ENCODE measurements around the gene GTF2IRD1.
A peak's percentile ranks its signal among the peaks of the same experiment; 100 is the strongest.
"Not testable (repeated sequence)": the region's sequence is repeated elsewhere in the genome, so short reads cannot be mapped to it uniquely, and the experiment has no call there.

Gene GTF2IRD1, protein sequence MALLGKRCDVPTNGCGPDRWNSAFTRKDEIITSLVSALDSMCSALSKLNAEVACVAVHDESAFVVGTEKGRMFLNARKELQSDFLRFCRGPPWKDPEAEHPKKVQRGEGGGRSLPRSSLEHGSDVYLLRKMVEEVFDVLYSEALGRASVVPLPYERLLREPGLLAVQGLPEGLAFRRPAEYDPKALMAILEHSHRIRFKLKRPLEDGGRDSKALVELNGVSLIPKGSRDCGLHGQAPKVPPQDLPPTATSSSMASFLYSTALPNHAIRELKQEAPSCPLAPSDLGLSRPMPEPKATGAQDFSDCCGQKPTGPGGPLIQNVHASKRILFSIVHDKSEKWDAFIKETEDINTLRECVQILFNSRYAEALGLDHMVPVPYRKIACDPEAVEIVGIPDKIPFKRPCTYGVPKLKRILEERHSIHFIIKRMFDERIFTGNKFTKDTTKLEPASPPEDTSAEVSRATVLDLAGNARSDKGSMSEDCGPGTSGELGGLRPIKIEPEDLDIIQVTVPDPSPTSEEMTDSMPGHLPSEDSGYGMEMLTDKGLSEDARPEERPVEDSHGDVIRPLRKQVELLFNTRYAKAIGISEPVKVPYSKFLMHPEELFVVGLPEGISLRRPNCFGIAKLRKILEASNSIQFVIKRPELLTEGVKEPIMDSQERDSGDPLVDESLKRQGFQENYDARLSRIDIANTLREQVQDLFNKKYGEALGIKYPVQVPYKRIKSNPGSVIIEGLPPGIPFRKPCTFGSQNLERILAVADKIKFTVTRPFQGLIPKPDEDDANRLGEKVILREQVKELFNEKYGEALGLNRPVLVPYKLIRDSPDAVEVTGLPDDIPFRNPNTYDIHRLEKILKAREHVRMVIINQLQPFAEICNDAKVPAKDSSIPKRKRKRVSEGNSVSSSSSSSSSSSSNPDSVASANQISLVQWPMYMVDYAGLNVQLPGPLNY

DNA sequence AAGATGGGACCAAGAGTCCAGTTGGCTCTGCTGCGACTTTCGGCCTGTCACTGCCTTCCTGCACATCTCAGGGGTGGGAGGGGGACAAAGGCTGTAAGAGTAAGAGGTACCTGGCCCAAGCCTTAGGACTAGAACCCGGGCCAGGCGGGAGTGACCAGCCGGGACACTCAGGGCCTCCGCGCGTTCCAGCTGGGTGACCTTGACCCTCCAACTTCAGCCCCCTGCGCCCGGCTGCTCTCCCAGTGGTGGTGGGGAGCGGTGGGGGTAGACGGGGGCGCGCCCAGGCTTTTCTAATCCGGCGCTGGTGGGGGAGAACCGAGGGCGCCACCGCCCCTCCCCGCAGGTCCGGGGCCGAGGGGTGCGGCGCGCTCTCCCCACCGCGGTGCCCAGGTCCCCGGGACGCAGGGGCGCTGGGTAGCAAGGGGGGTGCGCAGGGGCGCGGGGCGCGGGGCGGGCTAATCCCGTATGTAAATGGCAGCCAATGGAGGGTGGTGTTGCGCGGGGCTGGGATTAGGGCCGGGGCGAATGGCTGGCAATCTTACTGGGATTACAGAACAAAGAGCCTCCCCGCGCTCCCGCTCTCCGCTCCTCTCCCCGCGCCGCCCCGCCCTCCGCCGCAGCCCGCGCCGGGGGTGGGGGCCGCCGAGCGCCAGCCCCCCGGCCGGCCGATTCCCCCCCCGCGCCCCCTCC, at the start of gene GTF2IRD1:
GTF2IRD1 (plus strand) TSS at position 585 of the 690 bp plus-strand sequence. CDS start 54,175 bp downstream, outside the sequence.
- H3K36me3 ChIP-seq (ENCODE audit: control insufficient read depth, insufficient read depth, low read length): no peaks in the 10 kb centered on the region
- H3K4me3 ChIP-seq (ENCODE audit: low read length): peak within 1 kb of the TSS; percentile 67
- H3K4me1 ChIP-seq (ENCODE audit: control insufficient read depth, insufficient read depth, low read length): peaks cover 20% of the 10 kb centered on the region
- peak within 1 kb of the TSS; percentile 81 for H3K9ac ChIP-seq (ENCODE audit: low read length)
- H3K9me3 ChIP-seq (ENCODE audit: control insufficient read depth, low read length): no peaks in the 10 kb centered on the region
- H3K27me3 ChIP-seq (ENCODE audit: control insufficient read depth, insufficient read depth, low read length): no peaks in the 10 kb centered on the region

DNA sequence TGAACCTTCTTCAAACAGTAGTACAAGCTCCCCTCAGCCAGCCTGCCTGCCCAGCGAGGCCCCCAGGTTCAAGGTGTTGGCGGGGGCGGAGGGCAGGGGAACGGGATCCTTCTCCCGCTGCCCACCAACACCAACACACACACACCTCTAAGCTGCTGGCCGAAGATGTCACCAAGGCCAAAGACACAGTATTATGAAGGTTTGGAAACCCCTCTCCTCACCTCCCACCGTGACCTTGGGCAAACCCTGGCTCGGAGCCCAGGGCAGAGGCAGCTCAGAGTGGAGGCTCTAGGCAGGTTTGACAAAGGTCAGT, 49.4 kb upstream of the GTF2IRD1 start:
- Histone ChIP-seq H3K4me3 (ENCODE audit: low read length) (no peak overlapping the region), H3K27me3 (ENCODE audit: control insufficient read depth, insufficient read depth, low read length) (no peaks in the 10 kb centered on the region), H3K9ac (ENCODE audit: low read length) (no peak overlapping the region), H3K36me3 (ENCODE audit: control insufficient read depth, insufficient read depth, low read length) (peaks cover 6% of the 10 kb centered on the region), H3K9me3 (ENCODE audit: control insufficient read depth, low read length) (no peaks in the 10 kb centered on the region), H3K4me1 (ENCODE audit: control insufficient read depth, insufficient read depth, low read length) (no peaks in the 10 kb centered on the region)

DNA sequence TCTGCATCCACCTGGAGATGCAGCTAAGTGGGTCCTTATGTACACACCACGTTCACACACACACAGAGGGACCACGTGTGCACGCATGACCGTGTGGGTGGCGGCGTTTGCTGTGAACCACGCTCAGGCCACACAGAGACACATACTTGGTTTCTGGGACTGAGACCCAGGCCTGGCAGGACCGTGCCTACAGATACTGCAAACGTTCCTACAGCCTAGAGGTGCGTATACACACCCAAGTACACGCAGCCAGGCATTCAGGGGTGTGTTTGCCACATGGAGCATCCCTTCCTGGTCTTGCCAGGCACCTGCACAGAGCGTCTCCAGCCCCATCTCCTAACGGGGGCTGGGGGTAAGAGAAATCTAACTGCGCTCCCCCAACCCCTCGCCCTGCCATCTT, 49.0 kb upstream of the GTF2IRD1 start:
- peaks cover 6% of the 10 kb centered on the region for H3K36me3 ChIP-seq (ENCODE audit: control insufficient read depth, insufficient read depth, low read length)
- H3K4me3 ChIP-seq (ENCODE audit: low read length): no peak overlapping the region
- no peaks in the 10 kb centered on the region for H3K27me3 ChIP-seq (ENCODE audit: control insufficient read depth, insufficient read depth, low read length)
- H3K9ac ChIP-seq (ENCODE audit: low read length): no peak overlapping the region
- no peaks in the 10 kb centered on the region for H3K4me1 ChIP-seq (ENCODE audit: control insufficient read depth, insufficient read depth, low read length)
- no peaks in the 10 kb centered on the region for H3K9me3 ChIP-seq (ENCODE audit: control insufficient read depth, low read length)

DNA sequence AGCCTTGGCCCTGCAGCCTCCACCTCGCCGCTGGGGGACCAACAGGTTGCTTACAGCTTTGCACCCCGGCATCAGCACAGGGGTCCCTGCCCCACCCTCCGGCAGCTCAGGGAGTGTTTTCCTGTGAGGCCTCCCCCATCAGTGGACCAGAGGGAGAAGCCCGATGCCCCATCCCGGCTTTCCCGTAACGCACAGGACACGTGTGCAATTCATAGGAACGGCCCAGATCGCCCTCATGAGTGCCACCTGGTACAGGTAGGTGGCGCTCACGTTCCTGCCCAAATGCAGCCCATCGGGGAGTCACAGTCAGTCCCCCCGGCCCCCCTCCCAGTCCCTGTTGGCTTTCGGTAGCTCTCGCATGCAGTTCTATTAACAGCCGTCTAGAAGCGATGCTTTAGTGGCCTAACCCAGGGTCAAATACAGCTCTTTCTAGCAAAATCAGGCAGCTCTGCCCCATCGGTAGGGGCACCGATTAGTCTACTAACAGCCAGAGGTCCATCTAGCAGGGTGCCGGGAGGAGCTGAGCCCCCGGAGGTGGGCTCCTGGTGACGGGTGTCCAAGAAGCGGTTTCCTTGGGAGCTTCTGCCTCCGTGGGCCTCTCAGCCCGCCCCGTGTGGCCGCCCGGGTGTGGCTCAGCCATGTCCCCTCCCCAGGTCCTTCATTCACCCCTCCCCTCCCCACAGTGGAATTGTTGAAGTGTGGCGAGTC, 48.4 kb upstream of the GTF2IRD1 start:
- Histone ChIP-seq H3K4me1 (ENCODE audit: control insufficient read depth, insufficient read depth, low read length) (no peaks in the 10 kb centered on the region), H3K27me3 (ENCODE audit: control insufficient read depth, insufficient read depth, low read length) (no peaks in the 10 kb centered on the region), H3K9me3 (ENCODE audit: control insufficient read depth, low read length) (no peaks in the 10 kb centered on the region), H3K36me3 (ENCODE audit: control insufficient read depth, insufficient read depth, low read length) (peaks cover 6% of the 10 kb centered on the region), H3K4me3 (ENCODE audit: low read length) (no peak overlapping the region), H3K9ac (ENCODE audit: low read length) (no peak overlapping the region)

DNA sequence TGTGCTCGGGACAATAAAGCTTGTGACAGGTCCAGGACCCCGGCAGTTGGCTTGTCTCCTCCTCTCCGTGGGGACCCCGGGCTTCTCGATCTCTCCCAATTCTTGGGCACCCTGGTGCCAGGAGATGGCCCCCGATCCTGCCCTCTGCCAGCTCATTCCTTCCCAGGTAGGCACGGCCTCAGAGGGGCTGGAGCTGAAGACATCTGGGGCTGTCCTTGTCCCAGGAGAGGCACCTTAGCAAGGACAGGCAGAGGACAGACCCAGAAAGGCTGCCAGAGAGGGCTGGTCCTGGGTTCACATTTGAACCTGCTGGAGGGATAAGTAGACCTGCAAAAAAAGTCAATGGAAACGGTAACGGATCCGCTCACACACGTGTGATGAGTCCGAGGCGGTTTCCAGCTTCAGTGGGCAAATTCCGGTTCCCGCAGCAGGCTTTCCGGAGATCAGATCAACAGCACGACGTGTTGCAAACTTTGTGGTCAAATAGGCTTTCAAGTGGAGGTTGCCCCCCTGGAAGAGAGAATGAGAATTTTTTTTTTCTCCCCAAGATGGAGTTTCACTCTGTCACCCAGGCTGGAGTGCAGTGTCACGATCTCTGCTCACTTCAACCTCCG, 47.7 kb upstream of the GTF2IRD1 start:
- Histone ChIP-seq H3K9me3 (ENCODE audit: control insufficient read depth, low read length) (no peaks in the 10 kb centered on the region), H3K4me1 (ENCODE audit: control insufficient read depth, insufficient read depth, low read length) (no peaks in the 10 kb centered on the region), H3K27me3 (ENCODE audit: control insufficient read depth, insufficient read depth, low read length) (no peaks in the 10 kb centered on the region), H3K36me3 (ENCODE audit: control insufficient read depth, insufficient read depth, low read length) (peaks cover 6% of the 10 kb centered on the region), H3K9ac (ENCODE audit: low read length) (no peak overlapping the region), H3K4me3 (ENCODE audit: low read length) (no peak overlapping the region)

DNA sequence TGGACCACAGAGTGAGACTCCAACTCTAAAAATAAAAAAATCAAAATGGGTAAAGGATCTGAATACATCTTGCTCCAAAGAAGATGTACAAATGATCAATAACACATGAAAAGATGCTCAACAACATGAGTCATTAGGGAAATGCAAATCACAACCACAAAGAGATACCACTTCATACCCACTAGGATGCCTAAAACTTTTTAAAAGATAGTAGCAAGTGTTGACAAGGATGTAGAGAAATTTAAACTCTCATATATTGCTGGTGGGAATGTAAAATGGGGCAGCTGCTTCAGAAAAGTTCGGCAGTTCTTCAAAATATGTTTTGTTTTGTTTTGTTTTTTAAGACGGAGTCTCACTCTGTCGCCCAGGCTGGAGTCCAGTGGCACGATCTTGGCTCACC, 45.7 kb upstream of the GTF2IRD1 start:
- H3K4me1 ChIP-seq (ENCODE audit: control insufficient read depth, insufficient read depth, low read length): no peaks in the 10 kb centered on the region
- H3K4me3 ChIP-seq (ENCODE audit: low read length): no peak overlapping the region
- H3K9ac ChIP-seq (ENCODE audit: low read length): no peak overlapping the region
- no peaks in the 10 kb centered on the region for H3K9me3 ChIP-seq (ENCODE audit: control insufficient read depth, low read length)
- peaks cover 6% of the 10 kb centered on the region for H3K36me3 ChIP-seq (ENCODE audit: control insufficient read depth, insufficient read depth, low read length)
- H3K27me3 ChIP-seq (ENCODE audit: control insufficient read depth, insufficient read depth, low read length): no peaks in the 10 kb centered on the region

DNA sequence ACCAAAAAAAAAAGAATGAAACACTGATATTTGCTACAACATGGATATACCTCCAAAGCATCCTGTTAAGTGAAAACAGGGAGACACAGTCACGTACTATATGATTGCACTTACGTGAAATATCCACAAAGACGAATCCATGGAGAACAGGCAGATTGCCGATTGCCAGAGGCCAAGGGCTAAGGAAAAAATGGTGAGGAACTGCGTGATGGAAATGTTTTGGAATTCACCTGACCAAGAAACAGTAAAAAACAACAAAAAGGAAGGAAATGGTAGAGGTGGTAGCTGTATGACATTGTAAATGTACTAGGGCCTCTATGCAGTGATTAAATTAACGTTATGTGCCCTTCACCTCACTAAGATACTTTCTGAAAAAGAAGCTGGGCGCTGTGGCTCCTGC, 44.1 kb upstream of the GTF2IRD1 start:
- Histone ChIP-seq H3K27me3 (ENCODE audit: control insufficient read depth, insufficient read depth, low read length) (no peaks in the 10 kb centered on the region), H3K36me3 (ENCODE audit: control insufficient read depth, insufficient read depth, low read length) (peaks cover 3% of the 10 kb centered on the region), H3K4me3 (ENCODE audit: low read length) (no peak overlapping the region), H3K9me3 (ENCODE audit: control insufficient read depth, low read length) (no peaks in the 10 kb centered on the region), H3K4me1 (ENCODE audit: control insufficient read depth, insufficient read depth, low read length) (no peaks in the 10 kb centered on the region), H3K9ac (ENCODE audit: low read length) (no peak overlapping the region)

DNA sequence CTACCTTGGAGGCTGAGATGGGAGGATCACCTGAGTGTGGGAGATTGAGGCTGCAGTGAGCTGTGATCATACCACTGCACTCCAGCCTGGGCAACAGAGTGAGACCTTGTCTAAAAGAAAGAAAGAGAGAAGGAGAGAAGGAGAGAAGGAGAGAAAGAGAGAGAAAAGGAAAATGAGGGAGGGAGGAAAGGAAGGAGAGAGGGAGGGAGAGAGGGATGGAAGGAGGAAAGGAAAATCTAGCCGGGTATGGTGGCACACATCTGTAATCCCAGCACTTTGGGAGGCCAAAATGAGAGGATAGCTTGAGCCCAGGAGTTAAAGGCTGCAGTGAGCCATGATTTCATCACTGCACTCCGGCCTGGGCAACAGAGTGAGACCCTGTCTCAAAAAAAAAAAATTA, 42.9 kb upstream of the GTF2IRD1 start:
- Histone ChIP-seq H3K27me3 (ENCODE audit: control insufficient read depth, insufficient read depth, low read length) (no peaks in the 10 kb centered on the region), H3K36me3 (ENCODE audit: control insufficient read depth, insufficient read depth, low read length) (no peaks in the 10 kb centered on the region), H3K4me3 (ENCODE audit: low read length) (no peak overlapping the region), H3K9me3 (ENCODE audit: control insufficient read depth, low read length) (no peaks in the 10 kb centered on the region), H3K9ac (ENCODE audit: low read length) (no peak overlapping the region), H3K4me1 (ENCODE audit: control insufficient read depth, insufficient read depth, low read length) (no peaks in the 10 kb centered on the region)

DNA sequence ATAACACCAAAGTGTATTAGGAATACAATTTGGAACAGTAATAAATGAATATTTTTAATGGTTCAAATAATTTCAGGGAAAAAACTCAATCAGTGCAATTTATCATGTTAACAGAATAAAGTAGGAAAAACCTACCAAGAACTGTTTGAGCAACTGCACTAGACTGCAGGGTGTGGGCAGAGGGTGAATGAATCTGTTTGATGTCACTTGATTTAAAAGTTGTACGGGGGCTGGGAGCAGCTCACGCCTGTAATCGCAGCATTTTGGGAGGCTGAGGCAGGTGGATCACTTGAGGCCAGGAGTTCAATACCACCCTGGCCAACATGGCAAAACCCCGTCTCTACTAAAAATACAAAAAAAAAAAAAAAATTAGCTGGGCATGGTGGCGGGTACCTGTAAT, 42.1 kb upstream of the GTF2IRD1 start:
- H3K27me3 ChIP-seq (ENCODE audit: control insufficient read depth, insufficient read depth, low read length): not testable (repeated sequence)

DNA sequence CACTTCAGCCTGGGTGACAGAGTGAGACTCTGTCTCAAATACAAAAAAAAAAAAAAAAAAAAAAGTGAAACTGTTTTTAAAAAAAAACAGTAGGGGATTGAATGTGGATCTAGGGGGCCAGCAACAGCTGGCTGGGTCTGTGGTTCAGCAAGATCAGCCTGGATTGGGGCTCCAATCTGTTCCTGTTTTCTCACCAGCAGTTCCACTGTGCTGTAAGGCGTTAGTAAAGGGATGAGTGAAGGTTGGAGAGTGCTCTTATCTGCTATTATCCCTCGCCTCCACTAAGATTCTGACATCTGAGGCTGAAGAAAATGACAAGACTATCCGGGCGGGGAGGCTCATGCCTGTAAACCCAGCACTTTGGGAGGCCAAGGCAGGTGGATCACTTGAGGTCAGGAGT, 41.6 kb upstream of the GTF2IRD1 start:
- Histone ChIP-seq H3K36me3 (ENCODE audit: control insufficient read depth, insufficient read depth, low read length) (no peaks in the 10 kb centered on the region), H3K27me3 (ENCODE audit: control insufficient read depth, insufficient read depth, low read length) (no peaks in the 10 kb centered on the region), H3K9me3 (ENCODE audit: control insufficient read depth, low read length) (no peaks in the 10 kb centered on the region), H3K4me1 (ENCODE audit: control insufficient read depth, insufficient read depth, low read length) (no peaks in the 10 kb centered on the region), H3K9ac (ENCODE audit: low read length) (no peak overlapping the region), H3K4me3 (ENCODE audit: low read length) (no peak overlapping the region)

More for the DNA sequence above, 42.1 kb upstream of the GTF2IRD1 start:
- not testable (repeated sequence) for H3K9ac ChIP-seq (ENCODE audit: low read length); H3K4me1 ChIP-seq (ENCODE audit: control insufficient read depth, insufficient read depth, low read length); H3K36me3 ChIP-seq (ENCODE audit: control insufficient read depth, insufficient read depth, low read length); H3K4me3 ChIP-seq (ENCODE audit: low read length); H3K9me3 ChIP-seq (ENCODE audit: control insufficient read depth, low read length)

DNA sequence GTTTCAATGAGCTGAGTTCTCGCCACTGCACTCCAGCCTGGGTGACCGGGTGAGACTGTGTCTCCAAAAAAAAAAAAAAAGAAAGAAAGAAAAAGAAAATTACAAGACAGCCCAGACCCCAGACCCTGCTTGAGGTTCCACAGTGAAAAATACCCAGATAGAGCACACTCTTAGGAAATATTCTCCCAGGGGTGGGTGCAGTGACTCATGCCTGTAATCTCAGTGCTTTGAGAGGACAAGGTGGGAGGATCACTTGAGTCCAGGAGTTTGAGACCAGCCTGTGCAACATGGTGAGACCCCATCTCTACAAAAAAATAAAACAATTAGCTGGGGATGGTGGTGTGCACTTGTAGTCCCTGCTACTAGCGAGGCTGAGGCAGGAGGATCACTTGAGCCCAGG, 41.1 kb upstream of the GTF2IRD1 start:
- Histone ChIP-seq H3K4me3 (ENCODE audit: low read length) (no peak overlapping the region), H3K4me1 (ENCODE audit: control insufficient read depth, insufficient read depth, low read length) (peaks cover 5% of the 10 kb centered on the region), H3K9me3 (ENCODE audit: control insufficient read depth, low read length) (no peaks in the 10 kb centered on the region), H3K27me3 (ENCODE audit: control insufficient read depth, insufficient read depth, low read length) (no peaks in the 10 kb centered on the region), H3K36me3 (ENCODE audit: control insufficient read depth, insufficient read depth, low read length) (no peaks in the 10 kb centered on the region), H3K9ac (ENCODE audit: low read length) (no peak overlapping the region)

Measured in mucosa of stomach (tissue), 1 donor.